ENCODE results near the gene HDGFL3.
"Not testable (repeated sequence)": the region's sequence is repeated elsewhere in the genome, so short reads cannot be mapped to it uniquely, and the experiment has no call there.

The HDGFL3 gene

GRCh38 chr15:83155942-83156341, 51.7 kb downstream of the HDGFL3 start:
- Mint-ChIP-seq H3K36me3 (ENCODE audit: insufficient read depth) (peaks cover 1% of the 10 kb centered on the region), H3K27ac (ENCODE audit: low read depth) (no peak overlapping the region), H3K9me3 (no peaks in the 10 kb centered on the region), H3K27me3 (peaks cover 17% of the 10 kb centered on the region), H3K4me3 (no peak overlapping the region), H3K4me1 (no peaks in the 10 kb centered on the region)
- DNase-seq (ENCODE audit: low spot score in 2 of 2) = no peak
- no peak for ATAC-seq (replicated peaks; ENCODE audit: extremely low read depth, poor library complexity, severe bottlenecking)

GRCh38 chr15:83153288-83153687, 54.3 kb downstream of the HDGFL3 start:
- Mint-ChIP-seq H3K27me3 (peaks cover 16% of the 10 kb centered on the region), H3K4me1 (no peaks in the 10 kb centered on the region), H3K36me3 (ENCODE audit: insufficient read depth) (peaks cover 1% of the 10 kb centered on the region), H3K9me3 (no peaks in the 10 kb centered on the region), H3K27ac (ENCODE audit: low read depth) (no peak overlapping the region), H3K4me3 (no peak overlapping the region)
- ATAC-seq (replicated peaks; ENCODE audit: extremely low read depth, poor library complexity, severe bottlenecking) (no peak), DNase-seq (ENCODE audit: low spot score in 2 of 2) (no peak)

GRCh38 chr15:83144771-83145170, 62.9 kb downstream of the HDGFL3 start:
- Mint-ChIP-seq H3K9me3 (no peaks in the 10 kb centered on the region), H3K27ac (ENCODE audit: low read depth) (no peak overlapping the region), H3K4me1 (no peaks in the 10 kb centered on the region), H3K4me3 (no peak overlapping the region), H3K36me3 (ENCODE audit: insufficient read depth) (no peaks in the 10 kb centered on the region), H3K27me3 (peaks cover 35% of the 10 kb centered on the region)
- ATAC-seq (replicated peaks; ENCODE audit: extremely low read depth, poor library complexity, severe bottlenecking) = no peak
- DNase-seq (ENCODE audit: low spot score in 2 of 2) = no peak

- H3K4me1 Mint-ChIP-seq; H3K4me3 Mint-ChIP-seq; H3K9me3 Mint-ChIP-seq; DNase-seq (ENCODE audit: low spot score in 2 of 2); ATAC-seq (replicated peaks; ENCODE audit: extremely low read depth, poor library complexity, severe bottlenecking); H3K27ac Mint-ChIP-seq (ENCODE audit: low read depth); H3K36me3 Mint-ChIP-seq (ENCODE audit: insufficient read depth): not testable (repeated sequence)
- H3K27me3 Mint-ChIP-seq = peaks cover 34% of the 10 kb centered on the region
Measured at GRCh38 chr15:83142151-83142550, 65.5 kb downstream of the HDGFL3 start.

GRCh38 chr15:83132861-83133523, 74.6 kb downstream of the HDGFL3 start:
- ATAC-seq (replicated peaks; ENCODE audit: extremely low read depth, poor library complexity, severe bottlenecking) (no peak), DNase-seq (ENCODE audit: low spot score in 2 of 2) (no peak)
- Mint-ChIP-seq H3K4me3 (no peak overlapping the region), H3K36me3 (ENCODE audit: insufficient read depth) (no peaks in the 10 kb centered on the region), H3K9me3 (no peaks in the 10 kb centered on the region), H3K4me1 (no peaks in the 10 kb centered on the region), H3K27me3 (peaks cover 5% of the 10 kb centered on the region), H3K27ac (ENCODE audit: low read depth) (no peak overlapping the region)

- DNase-seq (ENCODE audit: low spot score in 2 of 2) (no peak), ATAC-seq (replicated peaks; ENCODE audit: extremely low read depth, poor library complexity, severe bottlenecking) (no peak)
- Mint-ChIP-seq H3K9me3 (no peaks in the 10 kb centered on the region), H3K36me3 (ENCODE audit: insufficient read depth) (no peaks in the 10 kb centered on the region), H3K4me3 (no peak overlapping the region), H3K27ac (ENCODE audit: low read depth) (no peak overlapping the region), H3K4me1 (no peaks in the 10 kb centered on the region), H3K27me3 (no peaks in the 10 kb centered on the region)
Measured at GRCh38 chr15:83129791-83130190, 77.8 kb downstream of the HDGFL3 start.

- no peak for DNase-seq (ENCODE audit: low spot score in 2 of 2)
- no peak overlapping the region for H3K4me3 Mint-ChIP-seq
- no peak overlapping the region for H3K27ac Mint-ChIP-seq (ENCODE audit: low read depth)
- no peaks in the 10 kb centered on the region for H3K27me3 Mint-ChIP-seq
- H3K9me3 Mint-ChIP-seq = no peaks in the 10 kb centered on the region
- no peaks in the 10 kb centered on the region for H3K36me3 Mint-ChIP-seq (ENCODE audit: insufficient read depth)
- ATAC-seq (replicated peaks; ENCODE audit: extremely low read depth, poor library complexity, severe bottlenecking) = no peak
- H3K4me1 Mint-ChIP-seq = no peaks in the 10 kb centered on the region
Measured at GRCh38 chr15:83127547-83128150, 80.0 kb downstream of the HDGFL3 start.

- ATAC-seq (replicated peaks; ENCODE audit: extremely low read depth, poor library complexity, severe bottlenecking) = no peak
Measured at GRCh38 chr15:83123529-83123928, 84.1 kb downstream of the HDGFL3 start.

GRCh38 chr15:83119968-83120581, 87.5 kb downstream of the HDGFL3 start:
- DNase-seq (ENCODE audit: low spot score in 2 of 2) = no peak
- H3K4me3 Mint-ChIP-seq = no peak overlapping the region
- H3K4me1 Mint-ChIP-seq = no peaks in the 10 kb centered on the region
- no peaks in the 10 kb centered on the region for H3K36me3 Mint-ChIP-seq (ENCODE audit: insufficient read depth)
- no peak overlapping the region for H3K27ac Mint-ChIP-seq (ENCODE audit: low read depth)
- no peaks in the 10 kb centered on the region for H3K9me3 Mint-ChIP-seq
- ATAC-seq (replicated peaks; ENCODE audit: extremely low read depth, poor library complexity, severe bottlenecking) = no peak
- H3K27me3 Mint-ChIP-seq = no peaks in the 10 kb centered on the region

More at GRCh38 chr15:83123529-83123928, 84.1 kb downstream of the HDGFL3 start:
- no peaks in the 10 kb centered on the region for H3K27me3 Mint-ChIP-seq
- H3K9me3 Mint-ChIP-seq = no peaks in the 10 kb centered on the region
- H3K27ac Mint-ChIP-seq (ENCODE audit: low read depth) = no peak overlapping the region
- no peaks in the 10 kb centered on the region for H3K4me1 Mint-ChIP-seq
- no peak for DNase-seq (ENCODE audit: low spot score in 2 of 2)
- H3K36me3 Mint-ChIP-seq (ENCODE audit: insufficient read depth) = no peaks in the 10 kb centered on the region
- H3K4me3 Mint-ChIP-seq = no peak overlapping the region

- Mint-ChIP-seq H3K4me3 (no peak overlapping the region), H3K9me3 (no peaks in the 10 kb centered on the region), H3K36me3 (ENCODE audit: insufficient read depth) (no peaks in the 10 kb centered on the region), H3K27me3 (no peaks in the 10 kb centered on the region), H3K4me1 (no peaks in the 10 kb centered on the region), H3K27ac (ENCODE audit: low read depth) (no peak overlapping the region)
- DNase-seq (ENCODE audit: low spot score in 2 of 2) = no peak
- ATAC-seq (replicated peaks; ENCODE audit: extremely low read depth, poor library complexity, severe bottlenecking) = no peak
Measured at GRCh38 chr15:83118968-83119367, 88.7 kb downstream of the HDGFL3 start.

- DNase-seq (ENCODE audit: low spot score in 2 of 2) = no peak
- no peaks in the 10 kb centered on the region for H3K9me3 Mint-ChIP-seq
Measured at GRCh38 chr15:83118291-83118827, 89.3 kb downstream of the HDGFL3 start.

GRCh38 chr15:83115831-83116565, 91.6 kb downstream of the HDGFL3 start:
- Mint-ChIP-seq H3K9me3 (no peaks in the 10 kb centered on the region), H3K4me3 (no peak overlapping the region), H3K27me3 (peaks cover 9% of the 10 kb centered on the region), H3K36me3 (ENCODE audit: insufficient read depth) (no peaks in the 10 kb centered on the region), H3K27ac (ENCODE audit: low read depth) (no peak overlapping the region), H3K4me1 (no peaks in the 10 kb centered on the region)
- ATAC-seq (replicated peaks; ENCODE audit: extremely low read depth, poor library complexity, severe bottlenecking) (no peak), DNase-seq (ENCODE audit: low spot score in 2 of 2) (no peak)

More at GRCh38 chr15:83118291-83118827, 89.3 kb downstream of the HDGFL3 start:
- Mint-ChIP-seq H3K27ac (ENCODE audit: low read depth) (no peak overlapping the region), H3K27me3 (no peaks in the 10 kb centered on the region), H3K4me1 (no peaks in the 10 kb centered on the region), H3K36me3 (ENCODE audit: insufficient read depth) (no peaks in the 10 kb centered on the region), H3K4me3 (no peak overlapping the region)
- ATAC-seq (replicated peaks; ENCODE audit: extremely low read depth, poor library complexity, severe bottlenecking) = no peak
